ENCODE measurements around the gene OR10A3.

OR10A3 gene

GRCh38 chr11:7892840-7893254 lies 48.7 kb downstream of the OR10A3 start:
- DNase-seq (ENCODE audit: low read depth, low spot score) = peak; percentile 70

GRCh38 chr11:7892059-7892699 lies 49.3 kb downstream of the OR10A3 start:
- DNase-seq (ENCODE audit: low read depth, low spot score) = peak; percentile 16

GRCh38 chr11:7890417-7891172 lies 50.9 kb downstream of the OR10A3 start:
- no peak for DNase-seq (ENCODE audit: low read depth, low spot score)

- DNase-seq (ENCODE audit: low read depth, low spot score) = no peak
These were observed 51.5 kb downstream of the OR10A3 start for GRCh38 chr11:7889985-7890384.
